ENCODE results near the gene PLCH2.

Gene PLCH2

DNA sequence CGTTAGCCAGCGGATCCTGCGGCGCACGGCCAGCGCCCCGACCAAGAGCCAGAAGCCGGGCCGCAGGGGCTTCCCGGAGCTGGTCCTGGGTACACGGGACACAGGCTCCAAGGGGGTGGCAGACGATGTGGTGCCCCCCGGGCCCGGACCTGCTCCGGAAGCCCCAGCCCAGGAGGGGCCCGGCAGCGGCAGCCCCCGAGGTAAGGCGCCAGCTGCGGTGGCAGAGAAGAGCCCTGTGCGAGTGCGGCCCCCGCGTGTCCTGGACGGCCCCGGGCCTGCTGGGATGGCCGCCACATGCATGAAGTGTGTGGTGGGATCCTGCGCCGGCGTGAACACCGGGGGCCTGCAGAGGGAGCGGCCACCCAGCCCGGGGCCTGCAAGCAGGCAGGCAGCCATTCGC is 26.1 kb downstream of the PLCH2 start:
- DNase-seq: no peak

DNA sequence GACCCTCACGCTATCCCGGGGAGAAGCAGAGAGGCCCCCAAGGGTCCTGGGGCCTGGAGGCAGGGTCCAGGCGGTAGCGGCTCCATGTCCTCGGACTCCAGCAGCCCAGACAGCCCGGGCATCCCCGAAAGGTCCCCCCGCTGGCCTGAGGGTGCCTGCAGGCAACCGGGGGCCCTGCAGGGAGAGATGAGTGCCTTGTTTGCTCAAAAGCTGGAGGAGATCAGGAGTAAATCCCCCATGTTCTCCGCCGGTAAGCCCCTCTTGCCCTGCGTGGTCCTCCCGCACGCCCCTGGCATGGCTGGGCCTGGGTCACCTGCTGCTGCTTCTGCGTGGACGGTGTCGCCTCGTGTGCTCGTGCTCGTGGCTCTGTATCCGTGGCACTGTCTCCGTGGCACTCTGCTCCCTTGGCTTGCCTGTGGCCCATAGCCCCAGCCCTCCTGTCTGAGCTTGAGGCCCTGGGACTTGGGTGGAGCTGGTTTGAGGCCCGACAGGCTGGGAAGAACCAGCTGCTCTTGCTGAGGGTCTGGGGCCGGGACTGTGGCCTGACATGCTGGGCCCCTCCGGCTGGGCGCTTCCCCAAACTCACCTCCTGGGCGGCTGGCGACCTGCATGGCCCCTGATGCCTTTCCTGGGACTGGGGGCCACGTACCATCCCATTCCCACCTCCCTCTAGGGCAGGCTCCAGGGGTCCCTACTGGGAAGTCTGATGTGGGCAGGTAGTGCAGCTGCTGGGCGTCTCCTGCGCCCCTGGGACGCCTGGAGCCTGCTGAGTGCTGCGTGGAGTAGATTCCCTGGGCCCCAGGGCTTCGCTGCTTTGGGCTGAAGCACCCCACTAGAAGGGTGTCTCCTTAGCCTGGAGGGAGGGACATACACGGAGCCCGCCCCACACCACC is 26.8 kb downstream of the PLCH2 start:
- DNase-seq: no peak

DNA sequence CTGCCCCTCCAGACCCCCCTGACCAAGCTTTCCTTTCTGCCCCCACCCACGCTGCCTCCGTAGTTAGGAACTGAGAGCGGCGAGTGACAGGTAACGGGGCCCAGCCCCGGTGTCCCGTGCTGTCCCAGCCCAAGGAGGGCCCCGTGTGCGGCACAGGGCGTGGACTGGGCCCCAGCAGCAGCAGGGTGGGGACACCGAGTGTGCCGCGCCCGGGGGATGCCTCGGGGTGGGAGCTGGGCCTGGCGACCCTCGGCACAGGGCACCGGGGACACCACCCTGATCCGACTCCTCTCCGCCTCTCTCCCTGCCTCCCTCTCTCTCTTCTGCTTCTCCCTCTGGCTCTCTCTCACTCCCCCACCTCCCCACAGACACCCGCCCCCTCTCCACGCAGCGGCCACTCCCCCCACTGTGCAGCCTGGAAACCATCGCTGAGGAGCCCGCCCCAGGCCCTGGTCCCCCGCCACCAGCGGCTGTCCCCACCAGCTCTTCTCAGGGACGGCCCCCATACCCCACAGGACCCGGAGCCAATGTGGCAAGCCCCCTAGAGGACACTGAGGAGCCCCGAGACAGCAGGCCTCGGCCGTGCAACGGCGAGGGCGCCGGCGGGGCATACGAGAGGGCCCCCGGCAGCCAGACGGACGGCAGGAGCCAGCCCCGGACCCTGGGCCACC is 27.6 kb downstream of the PLCH2 start:
- DNase-seq: no peak

- DNase-seq: no peak
These were observed 28.3 kb downstream of the PLCH2 start for GRCh38 chr1:2504225-2504948.

GRCh38 chr1:2504949-2505272 is 28.8 kb downstream of the PLCH2 start:
- DNase-seq: no peak

DNA sequence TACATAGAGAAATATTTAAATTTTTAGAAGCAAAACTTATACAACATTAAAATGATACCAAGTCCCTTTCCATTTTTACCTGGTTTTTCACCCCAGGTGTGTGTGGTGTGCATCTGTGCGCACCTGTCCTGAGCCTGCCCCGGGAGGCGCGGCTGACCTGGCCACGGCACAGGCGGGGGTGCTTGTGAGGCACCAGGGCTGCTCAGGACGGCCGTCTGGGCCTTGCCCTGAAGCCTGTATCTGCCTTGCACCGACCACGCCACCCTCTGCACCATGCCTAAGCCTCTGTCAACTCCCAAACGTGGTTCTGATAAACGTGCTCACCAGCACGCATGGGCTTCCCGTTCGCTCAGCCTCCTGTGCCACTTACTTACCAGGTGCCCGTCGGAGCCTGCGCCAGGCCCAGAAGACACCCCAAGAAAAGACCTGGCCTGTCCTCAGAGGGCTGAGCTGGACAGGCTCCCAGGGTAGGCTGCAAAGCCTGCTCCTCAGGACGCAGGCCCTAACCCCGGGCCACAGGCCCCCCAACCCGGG is 29.4 kb downstream of the PLCH2 start:
- peak; percentile 49 for DNase-seq

GRCh38 chr1:2506007-2506860 is 30.1 kb downstream of the PLCH2 start:
- no peak for DNase-seq

GRCh38 chr1:2506901-2507565 is 30.9 kb downstream of the PLCH2 start:
- DNase-seq: no peak

- DNase-seq: no peak
These were observed 31.7 kb downstream of the PLCH2 start for GRCh38 chr1:2507744-2508155.

DNA sequence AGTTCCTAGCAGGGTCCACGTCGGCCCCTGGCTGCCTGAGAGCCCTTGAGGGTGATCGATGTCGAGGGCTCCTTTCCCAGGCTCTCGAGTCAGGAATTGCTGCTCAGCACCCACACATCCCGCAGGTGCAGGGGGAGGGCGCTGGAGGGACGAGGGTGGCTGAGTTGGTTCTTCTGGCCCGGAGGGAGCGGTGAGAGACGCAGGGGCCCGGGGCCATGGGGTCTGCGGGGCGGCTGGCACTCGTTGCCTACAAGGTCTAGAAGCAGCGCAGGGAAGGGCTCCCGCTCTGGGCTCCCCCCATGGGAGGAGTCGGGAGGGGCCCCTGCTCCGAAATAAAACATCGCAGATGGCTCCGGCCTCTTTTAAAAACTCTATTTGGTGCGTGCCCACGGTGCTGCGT is 32.1 kb downstream of the PLCH2 start:
- DNase-seq: no peak

DNA sequence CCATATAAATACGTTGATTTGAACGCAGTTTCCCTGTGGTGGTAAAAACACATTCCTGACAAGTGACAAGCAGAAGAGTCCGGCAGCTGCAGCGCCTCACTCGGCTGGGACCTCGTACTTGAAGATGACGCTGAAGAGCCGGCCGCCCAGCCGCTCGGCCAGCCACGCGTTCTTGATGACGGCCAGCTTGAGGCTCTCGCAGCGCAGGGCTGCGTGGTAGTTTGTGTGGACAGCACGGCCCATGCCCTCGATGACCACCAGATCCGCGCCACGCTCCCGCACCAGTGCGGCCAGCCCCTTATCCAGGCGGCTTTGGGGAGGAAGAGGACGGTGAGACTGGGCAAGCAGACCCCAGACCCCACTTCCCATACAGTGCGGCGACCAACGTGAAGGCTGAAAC is 32.7 kb downstream of the PLCH2 start:
- DNase-seq: no peak

- DNase-seq: no peak
These were observed 33.5 kb downstream of the PLCH2 start for GRCh38 chr1:2509589-2509988.

- no peak for DNase-seq
These were observed 34.5 kb downstream of the PLCH2 start for GRCh38 chr1:2510366-2511155.

DNA sequence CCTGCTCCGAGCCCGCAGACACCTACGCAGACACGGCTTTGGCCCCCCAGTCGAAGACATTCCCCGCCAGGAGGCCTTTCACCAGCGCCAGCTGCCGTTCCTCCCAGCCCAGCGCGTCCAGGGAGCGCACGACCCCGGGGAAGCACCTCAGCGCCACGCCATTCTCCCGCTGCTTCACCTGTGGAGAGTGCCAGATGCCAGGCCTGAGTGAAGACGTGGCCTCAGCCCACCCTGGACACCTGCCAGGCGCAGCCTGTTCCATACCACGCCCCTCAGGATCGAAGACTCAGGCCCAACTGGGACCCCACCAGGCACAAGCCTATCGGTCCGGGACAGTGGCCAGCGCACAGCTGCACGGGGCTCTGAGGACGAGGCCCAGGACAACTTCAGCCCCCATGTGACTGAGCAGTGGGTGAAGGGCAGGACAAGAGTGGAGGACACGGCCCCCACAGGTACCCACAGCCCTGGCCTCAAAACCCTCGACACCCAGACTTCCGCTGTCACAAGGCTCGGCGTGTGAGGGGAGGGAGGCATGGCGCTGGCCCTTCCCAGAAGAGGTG is 36.9 kb downstream of the PLCH2 start:
- DNase-seq: no peak

DNA sequence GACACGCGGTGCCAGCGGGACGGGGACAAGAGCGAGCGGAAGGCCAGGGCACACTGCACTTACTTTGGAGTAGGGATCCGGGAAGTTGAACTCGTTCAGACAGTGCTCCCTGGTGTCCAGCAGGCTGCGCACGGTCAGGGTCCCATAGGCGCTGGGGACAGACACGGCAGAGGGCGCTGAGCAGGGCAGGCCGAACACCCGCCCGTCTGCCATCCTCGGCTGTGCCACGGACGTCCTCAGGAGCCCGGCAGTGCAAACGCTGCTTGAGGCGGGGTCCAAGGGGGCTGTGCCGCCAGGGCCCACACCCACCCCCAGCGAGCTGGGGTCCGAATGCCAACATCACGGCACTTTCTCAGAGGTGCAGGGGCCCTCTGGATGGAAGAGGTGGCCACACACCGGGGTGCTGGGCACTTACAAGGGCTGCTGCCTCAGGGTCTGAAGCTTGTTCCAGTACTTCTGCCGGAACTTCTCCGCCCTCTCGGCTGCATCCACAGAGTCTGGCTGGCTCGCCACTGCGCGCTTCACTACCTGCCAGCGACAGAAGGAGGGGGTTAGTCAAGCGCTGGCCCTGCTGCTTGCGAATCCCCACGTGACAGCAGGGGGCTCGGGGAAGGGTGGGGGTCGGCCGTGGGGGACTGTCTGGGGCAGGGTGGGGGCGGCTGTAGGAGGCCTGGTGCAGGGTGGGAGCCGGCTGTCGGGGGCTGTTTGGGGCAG is 38.0 kb downstream of the PLCH2 start:
- no peak for DNase-seq

DNA sequence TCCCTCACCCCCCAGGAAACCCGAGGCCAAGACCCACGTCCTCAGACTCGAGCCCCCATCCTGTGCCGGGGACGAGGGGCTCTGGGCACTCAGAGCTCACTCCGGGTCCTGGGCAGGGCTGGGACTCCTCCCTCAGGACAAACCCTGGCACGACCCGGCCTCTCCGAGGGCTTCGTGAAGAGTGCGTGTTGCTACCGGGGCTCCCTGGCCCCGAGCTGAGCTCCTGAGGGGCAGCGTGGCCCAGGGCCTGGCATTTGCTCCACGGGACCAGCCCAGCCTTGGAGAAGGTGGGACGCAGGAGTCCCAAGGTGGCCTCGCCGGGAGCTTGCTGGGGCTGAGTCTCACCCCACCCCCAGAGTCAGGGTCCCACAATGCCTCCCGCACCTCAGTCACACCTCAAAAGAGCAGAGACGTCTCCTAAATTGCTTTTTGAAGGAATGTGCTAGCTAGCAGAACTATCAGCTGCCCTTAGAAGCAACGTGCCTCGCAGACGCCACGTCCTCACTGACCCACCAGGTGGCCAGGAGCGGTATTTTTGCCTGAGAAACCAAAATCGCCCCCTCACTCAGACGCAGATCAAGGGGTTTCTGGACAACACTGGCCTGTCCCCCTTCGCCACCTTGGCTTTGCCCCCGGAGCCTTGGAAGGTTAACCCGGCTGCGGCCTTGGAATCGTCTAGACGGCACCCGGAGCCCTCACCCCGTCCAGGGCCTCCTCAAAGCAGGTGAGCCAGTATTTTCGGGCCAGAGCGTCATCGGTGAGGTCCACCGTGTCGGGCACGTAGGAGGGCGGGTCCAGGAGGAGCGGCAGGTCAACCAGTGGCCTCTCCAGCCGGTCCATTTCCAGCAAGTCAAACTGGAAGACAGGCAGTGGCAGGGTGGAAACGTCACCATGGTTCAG is 39.0 kb downstream of the PLCH2 start:
- DNase-seq: no peak

DNA sequence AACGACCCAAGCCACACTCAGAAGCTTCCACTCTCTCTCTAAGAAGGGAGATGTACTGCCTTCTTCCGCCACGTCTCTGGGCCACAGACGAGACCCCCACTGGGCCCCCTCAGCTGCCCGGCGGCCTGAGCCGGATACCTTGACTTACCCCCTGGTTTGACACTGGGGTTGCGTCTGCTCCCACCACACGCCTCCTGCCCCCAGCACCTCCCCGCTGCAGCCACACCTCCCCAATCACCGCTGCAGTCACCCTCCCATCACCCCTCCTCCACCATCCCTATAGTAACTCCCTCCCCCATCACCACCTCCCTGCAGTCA is 39.6 kb downstream of the PLCH2 start:
- DNase-seq: no peak

- DNase-seq: no peak
These were observed 40.0 kb downstream of the PLCH2 start for GRCh38 chr1:2516124-2516523.

GRCh38 chr1:2516946-2517345 is 40.9 kb downstream of the PLCH2 start:
- no peak for DNase-seq
